Measurements from ENCODE around the gene KLK8. TPM values are rescaled to one million over a fixed set of nuclear protein-coding genes. Genes with fewer than 3 reads are reported as not detected.

Gene KLK8
- total RNA-seq, 1 experiment from 2014 or later = 2.7 TPM

- no peak for TF ChIP-seq CTCF (conservative IDR thresholded peaks at IDR 0.05)
- Histone ChIP-seq H3K23ac (ENCODE audit: insufficient read length, low read depth, low read length) (no peak overlapping the region), H2AK5ac (ENCODE audit: insufficient read length, low read length) (no peak overlapping the region), H2AFZ (ENCODE audit: low read length) (no peak overlapping the region), H2BK15ac (ENCODE audit: low read depth, low read length) (no peak overlapping the region), H3K56ac (ENCODE audit: insufficient read length, low read depth, low read length) (no peak overlapping the region), H2BK120ac (ENCODE audit: low read depth, low read length, poor library complexity, severe bottlenecking) (no peak overlapping the region), H3K79me2 (ENCODE audit: insufficient read depth, low read length) (no peaks in the 10 kb centered on the region), H2BK20ac (ENCODE audit: low read depth, low read length, poor library complexity, severe bottlenecking) (no peak overlapping the region), H3K4me1 (ENCODE audit: insufficient read depth, low read length) (peaks cover 3% of the 10 kb centered on the region; the same call in 1 of the 2 replicates), H4K20me1 (ENCODE audit: control insufficient read depth, insufficient read depth, insufficient read length) (no peaks in the 10 kb centered on the region), H2BK12ac (ENCODE audit: insufficient read length, low read depth, low read length) (no peak overlapping the region), H4K91ac (ENCODE audit: insufficient read length, low read depth, low read length) (no peak overlapping the region), H2BK5ac (ENCODE audit: insufficient read length, low read length) (no peak overlapping the region), H4K5ac (ENCODE audit: insufficient read length, low read depth, low read length) (no peak overlapping the region), H3K23me2 (ENCODE audit: insufficient read length, low read depth, low read length, poor library complexity, severe bottlenecking) (no peaks in the 10 kb centered on the region), H3K14ac (ENCODE audit: insufficient read depth, low read length) (no peak overlapping the region), H3K79me1 (ENCODE audit: insufficient read depth, low read depth, low read length, poor library complexity, severe bottlenecking) (no peaks in the 10 kb centered on the region), H4K8ac (replicated peaks; ENCODE audit: insufficient read length, low read depth, low read length) (no peak overlapping the region), H3K27ac (ENCODE audit: insufficient read length, low read depth, low read length) (no peak overlapping the region), H3K27me3 (ENCODE audit: insufficient read depth, low read length) (no peaks in the 10 kb centered on the region), H3T11ph (ENCODE audit: low read length) (no peak overlapping the region), H3K9ac (ENCODE audit: extremely low read depth, insufficient read length, low read length) (no peak overlapping the region), H3K9me3 (ENCODE audit: control insufficient read depth, low read depth, low read length) (no peaks in the 10 kb centered on the region), H3K4me2 (ENCODE audit: insufficient read depth, insufficient read length, low read length) (no peak overlapping the region), H3K4ac (ENCODE audit: low read depth, low read length) (no peak overlapping the region), H3K18ac (ENCODE audit: insufficient read length, low read depth, low read length) (peak overlapping the region; percentile 58)
- Mint-ChIP-seq H3K27me3 (ENCODE audit: low read depth) (peaks cover 19% of the 10 kb centered on the region), H3K4me3 (no peak overlapping the region), H3K27ac (no peak overlapping the region), H3K36me3 (ENCODE audit: insufficient read depth in 1 of 3, low read depth in 3 of 3) (no peaks in the 10 kb centered on the region), H3K9me3 (no peaks in the 10 kb centered on the region), H3K4me1 (peaks cover 12 to 35% of the 10 kb centered on the region in 2 experiments)
- no peak for DNase-seq
- no CpG with 5 or more reads among the region's 7 CpGs for WGBS (ENCODE audit: extremely low coverage, insufficient read length, low lambda C conversion rate)
These were observed 32.5 kb downstream of the KLK8 start for GRCh38 chr19:50968716-50969412.
